ENCODE results near the gene LRRTM4. TPM values are rescaled to one million over a fixed set of nuclear protein-coding genes. Genes with fewer than 3 reads are reported as not detected.
A peak's percentile ranks its signal among the peaks of the same experiment; 100 is the strongest.

LRRTM4 gene
- total RNA-seq, 1 experiment from 2014 or later: 12.0 TPM

- H4K91ac ChIP-seq (ENCODE audit: insufficient read length, low read depth, low read length): no peak overlapping the region
- H3K27ac Mint-ChIP-seq: peak overlapping the region in 2 of 3 experiments; percentile 38 to 43; a peak in 1 of 7 replicates
- H4K5ac ChIP-seq (ENCODE audit: insufficient read length, low read depth, low read length): no peak overlapping the region
- H2BK12ac ChIP-seq (ENCODE audit: insufficient read length, low read depth, low read length): no peak overlapping the region
- no peak overlapping the region for H2BK20ac ChIP-seq (ENCODE audit: low read depth, low read length, poor library complexity, severe bottlenecking)
- no peaks in the 10 kb centered on the region for H3K9me3 ChIP-seq (ENCODE audit: control insufficient read depth, low read depth, low read length)
- H3K4ac ChIP-seq (ENCODE audit: low read depth, low read length): no peak overlapping the region
- no peak overlapping the region for H2BK5ac ChIP-seq (ENCODE audit: insufficient read length, low read length)
- H3K9me3 Mint-ChIP-seq: peaks cover 0 to 5% of the 10 kb centered on the region in 2 experiments; a peak in 2 of 5 replicates
- H3K14ac ChIP-seq (ENCODE audit: insufficient read depth, low read length): no peak overlapping the region
- H3K27me3 ChIP-seq (ENCODE audit: insufficient read depth, low read length): no peaks in the 10 kb centered on the region
- H2AK5ac ChIP-seq (ENCODE audit: insufficient read length, low read length): no peak overlapping the region
- H3K9ac ChIP-seq (ENCODE audit: extremely low read depth, insufficient read length, low read length): no peak overlapping the region
- no peak overlapping the region for H3K27ac ChIP-seq (ENCODE audit: insufficient read length, low read depth, low read length)
- no peak overlapping the region for H3K56ac ChIP-seq (ENCODE audit: insufficient read length, low read depth, low read length)
- H3K4me1 ChIP-seq (ENCODE audit: insufficient read depth, low read length): peaks cover 3% of the 10 kb centered on the region; the same call in 1 of the 2 replicates
- no peak overlapping the region for H3K4me3 Mint-ChIP-seq
- no peaks in the 10 kb centered on the region for H3K27me3 Mint-ChIP-seq (ENCODE audit: low read depth)
- WGBS (ENCODE audit: extremely low coverage, insufficient read length, low lambda C conversion rate): no CpG with 5 or more reads among the region's 3 CpGs
- H3K18ac ChIP-seq (ENCODE audit: insufficient read length, low read depth, low read length): no peak overlapping the region
- H2BK120ac ChIP-seq (ENCODE audit: low read depth, low read length, poor library complexity, severe bottlenecking): no peak overlapping the region
- no peak overlapping the region for H2BK15ac ChIP-seq (ENCODE audit: low read depth, low read length)
- H3K36me3 Mint-ChIP-seq (ENCODE audit: insufficient read depth in 1 of 3, low read depth in 3 of 3): peaks cover 0 to 8% (median 3%) of the 10 kb centered on the region in 3 experiments; a peak in 4 of 7 replicates
- no peaks in the 10 kb centered on the region for H4K20me1 ChIP-seq (ENCODE audit: control insufficient read depth, insufficient read depth, insufficient read length)
- H3K23ac ChIP-seq (ENCODE audit: insufficient read length, low read depth, low read length): no peak overlapping the region
- H3K79me1 ChIP-seq (ENCODE audit: insufficient read depth, low read depth, low read length, poor library complexity, severe bottlenecking): no peaks in the 10 kb centered on the region
- no peak overlapping the region for H3K4me2 ChIP-seq (ENCODE audit: insufficient read depth, insufficient read length, low read length)
- no peak overlapping the region for H2AFZ ChIP-seq (ENCODE audit: low read length)
- no peak for DNase-seq
- no peak for TF ChIP-seq CTCF (conservative IDR thresholded peaks at IDR 0.05)
- no peaks in the 10 kb centered on the region for H3K23me2 ChIP-seq (ENCODE audit: insufficient read length, low read depth, low read length, poor library complexity, severe bottlenecking)
- no peak overlapping the region for H4K8ac ChIP-seq (replicated peaks; ENCODE audit: insufficient read length, low read depth, low read length)
- no peak overlapping the region for H3T11ph ChIP-seq (ENCODE audit: low read length)
- no peaks in the 10 kb centered on the region for H3K79me2 ChIP-seq (ENCODE audit: insufficient read depth, low read length)
- peaks cover 39 to 42% of the 10 kb centered on the region in 2 experiments for H3K4me1 Mint-ChIP-seq
Measured at GRCh38 chr2:77009307-77009706, 512.9 kb downstream of the LRRTM4 start.
